Activated CD8-positive, alpha-beta memory T cell treated with anti-CD3 and anti-CD28 coated beads for 1 hour (primary cell): ENCODE measurements around the gene CCDC177.
"Not testable (repeated sequence)": the region's sequence is repeated elsewhere in the genome, so short reads cannot be mapped to it uniquely, and the experiment has no call there.

Source experiments
- DNase-seq, 2 donors: peaks; one replicate each; pipeline ENCODE4 v3.0.0-alpha.2; 2020; ENCODE audit warnings: low read depth in 1 of 2; ENCODE audit errors: extremely low read depth in 1 of 2

Gene CCDC177

GRCh38 chr14:69600304-69600891 is 25.7 kb upstream of the CCDC177 start:
- DNase-seq: no peak

GRCh38 chr14:69599431-69599830 is 24.8 kb upstream of the CCDC177 start:
- not testable (repeated sequence) for DNase-seq

- DNase-seq: no peak
Measured at GRCh38 chr14:69595336-69595735, 20.7 kb upstream of the CCDC177 start.

DNA sequence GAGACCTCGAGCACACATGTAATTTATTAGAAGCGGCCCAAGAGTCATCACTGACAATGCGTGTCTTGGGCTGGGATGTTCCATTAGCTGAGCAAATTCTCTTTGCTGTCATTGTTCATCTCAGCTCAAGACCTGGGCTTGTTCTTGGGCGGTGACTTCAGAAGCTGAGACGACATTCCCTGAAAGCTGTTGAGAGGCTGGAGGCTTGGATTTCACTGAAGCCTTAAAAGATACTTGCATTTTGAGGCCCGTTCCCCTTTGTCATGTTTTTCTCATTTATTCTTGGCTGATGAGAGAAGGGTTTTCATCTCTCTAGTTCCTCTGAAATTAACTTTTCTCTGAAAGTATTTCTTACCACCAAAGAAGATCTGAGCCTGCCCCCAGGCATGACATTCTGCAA is 20.2 kb upstream of the CCDC177 start:
- no peak for DNase-seq

DNA sequence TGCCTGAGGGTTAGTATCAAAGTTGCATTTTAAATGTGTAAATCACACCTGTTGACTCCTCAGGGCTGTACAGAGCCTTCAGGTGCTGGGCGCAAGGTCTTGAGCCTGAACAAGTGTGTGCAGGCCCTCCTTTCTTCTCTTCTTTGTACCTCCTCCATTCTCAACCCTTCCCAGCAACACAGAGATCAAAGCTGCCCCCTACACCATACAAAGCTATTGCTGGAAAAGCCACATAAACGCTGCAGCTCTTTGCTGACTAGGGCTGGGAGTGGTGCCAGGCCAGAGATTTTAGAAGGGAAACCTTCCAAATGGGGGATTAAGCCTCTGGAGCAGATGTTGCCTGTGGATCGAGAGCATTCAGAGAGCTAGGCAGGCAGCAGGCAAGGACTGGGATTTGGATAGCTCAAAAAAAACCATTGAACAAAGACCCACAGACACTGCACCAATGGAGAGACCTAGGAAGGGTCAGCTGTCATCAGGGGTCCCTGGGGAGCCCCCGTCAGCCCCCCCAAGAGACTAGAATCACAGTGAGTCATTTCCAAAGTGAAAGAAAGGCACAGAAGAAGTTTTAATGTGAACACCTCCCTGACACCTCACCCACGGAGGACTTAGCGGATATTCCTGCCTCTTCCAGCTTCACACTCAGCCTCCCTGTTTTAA is 18.5 kb upstream of the CCDC177 start:
- DNase-seq: no peak

GRCh38 chr14:69591317-69591716 is 16.6 kb upstream of the CCDC177 start:
- DNase-seq: no peak

DNA sequence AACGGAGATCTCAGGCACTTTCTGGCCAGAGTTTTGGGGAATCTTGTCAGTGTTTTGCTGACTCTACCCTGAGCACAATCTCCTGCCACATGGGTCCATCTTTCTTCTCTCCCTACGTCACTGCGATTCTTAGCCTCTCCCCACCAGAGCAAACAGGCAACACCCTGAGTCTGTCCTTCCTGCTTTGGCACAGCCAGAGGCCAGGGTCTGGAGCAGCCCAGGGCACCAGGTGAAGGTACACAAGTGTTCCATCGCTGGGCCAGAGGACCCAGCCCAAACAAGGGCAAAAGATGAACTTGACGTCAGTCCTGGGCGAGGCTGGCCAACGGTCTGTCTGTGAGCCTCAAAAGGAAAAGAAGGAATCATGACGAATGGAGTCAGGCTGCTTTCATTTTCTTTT is 12.7 kb upstream of the CCDC177 start:
- DNase-seq: no peak

GRCh38 chr14:69586404-69586803 is 11.7 kb upstream of the CCDC177 start:
- no peak for DNase-seq

DNA sequence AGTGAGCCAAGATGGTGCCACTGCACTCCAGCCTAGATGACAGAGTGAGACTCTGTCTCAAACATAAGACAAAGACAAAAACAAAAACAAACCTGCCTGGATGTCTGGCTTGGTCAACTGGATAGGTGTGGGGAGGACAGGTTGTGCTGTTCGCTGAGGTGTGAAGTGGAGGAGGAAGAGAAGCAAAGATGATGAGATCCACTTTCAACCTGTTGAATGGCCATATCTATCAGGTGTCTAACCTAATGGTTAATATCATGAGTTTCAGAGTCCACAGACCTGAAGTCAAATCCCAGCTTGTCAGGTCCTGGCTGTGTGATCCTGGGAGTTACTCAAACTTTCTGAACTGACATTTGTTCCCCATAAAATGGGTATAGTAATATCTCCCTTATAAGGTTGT is 9.7 kb upstream of the CCDC177 start:
- no peak for DNase-seq

- DNase-seq: no peak
Measured at GRCh38 chr14:69582829-69583228, 8.2 kb upstream of the CCDC177 start.

DNA sequence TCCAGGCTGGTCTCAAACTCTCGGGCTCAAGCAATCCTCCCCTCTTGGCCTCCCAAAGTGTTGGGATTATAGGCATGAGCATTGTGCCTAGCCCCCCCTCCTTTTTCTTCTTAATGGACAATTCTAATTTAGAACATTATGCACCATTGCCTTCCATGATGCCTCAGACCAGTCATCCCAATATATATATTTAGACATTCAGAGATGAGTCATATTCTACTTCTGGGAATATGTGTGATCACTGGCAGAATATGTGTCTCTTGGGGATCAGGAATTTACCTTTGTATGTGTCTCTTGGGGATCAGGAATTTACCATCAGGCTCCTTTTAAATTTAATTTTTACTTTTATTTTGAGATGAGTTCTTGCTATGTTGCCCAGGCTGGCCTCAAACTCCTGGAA is 7.5 kb upstream of the CCDC177 start:
- no peak for DNase-seq

GRCh38 chr14:69581316-69581935 is 6.8 kb upstream of the CCDC177 start:
- DNase-seq: no peak

DNA sequence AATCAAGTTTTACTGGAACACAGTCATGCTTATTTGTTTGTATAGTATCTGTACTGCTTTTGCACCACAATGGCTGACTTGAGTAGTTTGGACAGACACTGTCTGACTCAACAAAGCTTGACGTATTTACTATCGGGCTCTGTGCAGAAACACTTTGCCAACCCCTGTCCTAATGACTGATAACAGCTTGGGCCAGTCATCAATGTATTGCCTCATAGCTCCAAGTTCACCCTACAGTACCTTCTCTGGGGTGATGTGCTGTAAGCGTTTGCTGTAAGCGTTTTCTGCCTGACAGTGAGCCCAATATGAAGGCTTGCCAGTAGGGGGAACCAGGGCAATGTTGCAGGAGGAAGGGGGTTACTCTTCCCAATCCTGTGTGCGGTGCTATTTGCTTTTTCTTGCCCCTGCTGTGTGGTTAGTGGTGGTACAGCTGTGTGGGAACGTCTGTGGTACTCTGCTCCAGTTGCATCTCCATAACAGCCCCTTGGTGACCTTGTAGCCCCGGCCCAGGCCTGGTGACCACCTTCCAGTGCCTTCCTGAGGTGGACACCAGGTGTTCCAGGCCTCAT is 5.4 kb upstream of the CCDC177 start:
- no peak for DNase-seq

DNA sequence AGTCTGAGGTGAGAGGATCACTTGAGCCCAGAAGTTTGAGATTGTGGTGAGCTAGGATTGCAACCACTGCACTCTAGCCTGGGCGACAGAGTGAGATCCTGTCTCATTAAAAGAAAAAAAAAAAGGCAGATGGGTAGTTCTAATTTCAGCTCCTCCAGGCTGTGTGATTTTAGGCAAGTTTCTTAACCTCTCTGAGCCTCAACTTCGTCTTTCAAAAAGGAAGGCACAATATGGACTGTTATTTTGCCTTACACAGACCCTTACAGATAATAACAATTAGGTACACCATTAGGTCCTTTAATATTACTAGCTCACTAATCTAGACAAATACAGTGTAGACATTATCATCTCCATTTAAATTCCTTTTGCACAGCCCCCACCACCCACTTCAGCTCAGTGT is 4.8 kb upstream of the CCDC177 start:
- no peak for DNase-seq

DNA sequence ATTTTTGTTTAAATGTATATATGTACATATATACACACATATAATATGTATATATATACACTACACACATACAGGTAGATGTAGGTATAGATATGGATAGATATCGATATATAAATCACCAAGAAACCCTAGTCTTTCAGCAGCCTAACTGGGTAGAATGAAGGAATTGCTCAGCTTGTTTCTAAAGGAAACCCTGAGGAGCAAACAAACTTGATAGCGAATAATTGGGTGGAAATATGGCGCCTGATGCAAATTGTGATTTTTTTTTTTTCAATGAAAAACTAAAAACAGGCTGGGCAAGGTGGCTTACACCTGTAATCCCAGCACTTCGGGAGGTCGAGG is 254 bp upstream of the CCDC177 start:
- DNase-seq: no peak

DNA sequence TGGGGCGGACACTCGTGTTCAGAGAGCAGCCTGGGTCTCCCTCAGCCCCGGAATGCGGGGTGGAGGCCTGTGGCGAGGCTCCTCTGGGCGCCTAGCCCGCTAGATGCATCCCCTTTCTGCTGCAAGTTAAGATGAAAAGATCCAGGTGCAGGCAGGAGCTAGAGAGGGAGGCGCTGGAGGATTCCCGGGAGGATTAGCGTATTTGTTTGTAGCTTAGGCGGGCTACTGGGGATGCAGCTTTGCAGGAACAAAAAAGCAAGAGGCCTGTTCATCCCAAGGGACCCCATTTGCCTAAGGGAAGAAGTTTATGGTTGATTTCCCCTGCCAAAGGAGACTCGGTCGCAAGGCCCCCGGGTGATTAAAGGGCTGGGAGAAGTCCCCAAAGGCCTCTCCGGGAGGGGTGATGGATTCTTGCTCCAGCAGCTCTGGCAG is 824 bp downstream of the CCDC177 start:
- no peak for DNase-seq

GRCh38 chr14:69573205-69573830 is 1.4 kb downstream of the CCDC177 start:
- no peak for DNase-seq

DNA sequence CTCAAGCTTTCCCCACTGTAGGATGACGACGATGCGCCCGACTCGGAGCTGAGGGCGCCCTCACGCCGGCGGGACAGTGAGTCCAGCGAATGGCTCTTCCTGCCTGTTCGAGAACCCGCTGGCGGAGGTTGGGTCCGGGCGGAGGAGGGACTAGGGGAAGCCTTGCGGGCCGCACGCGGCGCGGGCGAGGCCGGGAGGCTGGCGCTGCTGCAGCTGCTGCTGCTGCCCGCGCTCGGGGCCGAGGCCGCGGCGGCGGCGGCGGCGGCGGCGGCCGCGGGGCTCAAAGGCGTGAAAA is 1.9 kb downstream of the CCDC177 start:
- no peak for DNase-seq

- no peak for DNase-seq
Measured at GRCh38 chr14:69572030-69572840, 2.4 kb downstream of the CCDC177 start.

DNA sequence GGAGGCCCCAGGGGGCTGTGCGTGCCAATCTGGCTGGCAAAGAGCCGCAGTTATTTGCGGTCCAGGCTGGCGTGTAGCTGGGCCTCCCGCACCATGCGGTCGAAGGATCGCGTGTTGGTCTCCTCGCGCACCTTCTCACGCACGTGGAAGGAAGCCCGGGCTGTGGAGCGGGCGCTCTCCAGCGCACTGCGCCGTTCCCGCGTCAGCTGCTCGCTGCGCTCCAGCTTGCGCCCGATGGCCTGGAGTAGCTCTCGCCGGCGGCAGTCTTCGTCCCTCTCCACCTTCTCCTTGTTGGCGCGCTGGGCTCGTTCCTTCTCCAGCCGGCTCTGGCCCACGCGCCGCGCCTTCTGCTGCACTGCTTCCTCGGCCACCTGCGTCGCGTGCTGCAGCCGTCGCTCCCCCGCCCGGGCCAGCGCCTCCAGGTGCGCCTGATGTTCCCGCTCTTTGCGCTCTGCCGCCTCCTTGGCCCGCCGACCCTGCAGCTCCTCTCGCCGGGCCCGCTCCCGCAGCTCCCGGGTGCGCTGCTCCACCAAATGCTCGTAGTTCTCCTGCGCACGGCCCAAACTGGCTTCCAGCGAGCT is 3.1 kb downstream of the CCDC177 start:
- DNase-seq: no peak

GRCh38 chr14:69570836-69571330 is 3.8 kb downstream of the CCDC177 start:
- DNase-seq: no peak
